Activated naive CD4-positive, alpha-beta T cell treated with anti-CD3 and anti-CD28 coated beads for 36 hours (primary cell): Measurements from ENCODE around the gene ATP2A3. TPM values are rescaled to one million over a fixed set of nuclear protein-coding genes. Genes with fewer than 3 reads are reported as not detected.
A peak's percentile ranks its signal among the peaks of the same experiment; 100 is the strongest.

Experiments used
- CTCF ChIA-PET: fragments of 350-600 bp; sonication (Branson Sonifier 250); formaldehyde crosslinking; loops from one replicate; lab custom pipeline; 2021; ENCODE audit warnings: antibody characterized with exemption; lab: Charles Lee
- DNase-seq: peaks from one replicate; pipeline ENCODE4 v3.0.0-alpha.2; 2020
- H3K27ac Mint-ChIP-seq: one replicate; pipeline ENCODE4 v1.8.0; 2021; ENCODE audit warnings: mild to moderate bottlenecking, mixed read lengths
- H3K27me3 Mint-ChIP-seq: one replicate; pipeline ENCODE4 v1.8.0; 2021; ENCODE audit warnings: low read depth, mixed read lengths
- H3K36me3 Mint-ChIP-seq: one replicate; pipeline ENCODE4 v1.8.0; 2021; ENCODE audit warnings: low read depth, mixed read lengths
- H3K4me1 Mint-ChIP-seq: one replicate; pipeline ENCODE4 v1.8.0; 2021; ENCODE audit warnings: low read depth, mixed read lengths
- H3K4me3 Mint-ChIP-seq: one replicate; pipeline ENCODE4 v1.8.0; 2021; ENCODE audit warnings: mild to moderate bottlenecking, moderate library complexity, mixed read lengths
- H3K9me3 Mint-ChIP-seq: one replicate; pipeline ENCODE4 v1.8.0; 2021; ENCODE audit warnings: mixed read lengths
- intact Hi-C: fragments of 100-400 bp; cut with micrococcal nuclease; formaldehyde crosslinking; loops from one replicate; pipeline ENCODE4 v1.15.1; 2023
- total RNA-seq, 2 experiments: library from RNA; stranded (reverse); gene quantifications; one replicate each; pipeline ENCODE4 v1.2.3, GENCODE V29; 2021

Gene ATP2A3
- 10 to 100 TPM; 75.5 to 76.4 TPM for total RNA-seq

- intact Hi-C loops: loop anchor here (1.0 to 10.0 kb wide), 8 partner anchors 16 to 980 kb away; partner anchors contain the start of genes NCBP3, PFN1, RNF167 and SLC25A11
- CTCF ChIA-PET: interaction anchor here (0.6 to 1.6 kb wide), 8 partner anchors 7 to 119 kb away, joined by 3 to 13 read pairs (median 4); no protein-coding TSS in a partner anchor
- Mint-ChIP-seq H3K4me1 (peaks cover 46% of the 10 kb centered on the region), H3K4me3 (peak within 1 kb of the TSS; percentile 91), H3K36me3 (peaks cover 4% of the 10 kb centered on the region), H3K9me3 (no peaks in the 10 kb centered on the region), H3K27me3 (no peaks in the 10 kb centered on the region), H3K27ac (peak within 1 kb of the TSS; percentile 89)
- peak; percentile 74 for DNase-seq
Measured at GRCh38 chr17:3964203-3965117, at the start of gene ATP2A3. Gene ATP2A3, minus strand, starts transcription at chr17:3964437. Its CDS starts 146 bp downstream, at chr17:3964291.

GRCh38 chr17:4010754-4011153, 46.5 kb upstream of the ATP2A3 start:
- CTCF ChIA-PET: interaction anchor here (0.6 to 0.7 kb wide), 3 partner anchors 97 to 1504 kb away, joined by 3 to 5 read pairs (median 5); no protein-coding TSS in a partner anchor
- no peaks in the 10 kb centered on the region for H3K4me1 Mint-ChIP-seq
- intact Hi-C loops: no loop called here
- H3K27me3 Mint-ChIP-seq: no peaks in the 10 kb centered on the region
- DNase-seq: no peak
- H3K9me3 Mint-ChIP-seq: no peaks in the 10 kb centered on the region
- peaks cover 13% of the 10 kb centered on the region for H3K36me3 Mint-ChIP-seq
- no peak overlapping the region for H3K27ac Mint-ChIP-seq
- H3K4me3 Mint-ChIP-seq: no peak overlapping the region

- Mint-ChIP-seq H3K27me3 (no peaks in the 10 kb centered on the region), H3K27ac (no peak overlapping the region), H3K36me3 (peaks cover 9% of the 10 kb centered on the region), H3K9me3 (no peaks in the 10 kb centered on the region), H3K4me3 (no peak overlapping the region), H3K4me1 (peaks cover 4% of the 10 kb centered on the region)
- DNase-seq: no peak
- CTCF ChIA-PET: interaction anchor here (0.6 to 2.6 kb wide), 5 partner anchors 9 to 165 kb away, joined by 3 to 8 read pairs (median 3); partner anchors contain the start of gene P2RX1
- intact Hi-C loops: loop anchor here (10.0 kb wide), 1 partner anchor 274 kb away; no protein-coding TSS in a partner anchor
Measured at GRCh38 chr17:4009186-4009785, 45.0 kb upstream of the ATP2A3 start.

GRCh38 chr17:4008441-4009185, 44.4 kb upstream of the ATP2A3 start:
- Mint-ChIP-seq H3K27ac (no peak overlapping the region), H3K4me1 (peaks cover 4% of the 10 kb centered on the region), H3K36me3 (peaks cover 8% of the 10 kb centered on the region), H3K27me3 (no peaks in the 10 kb centered on the region), H3K4me3 (no peak overlapping the region), H3K9me3 (no peaks in the 10 kb centered on the region)
- intact Hi-C loops: loop anchor here (10.0 kb wide), 1 partner anchor 274 kb away; no protein-coding TSS in a partner anchor
- CTCF ChIA-PET: interaction anchor here (0.6 to 2.6 kb wide), 6 partner anchors 9 to 164 kb away, joined by 3 to 8 read pairs (median 4); no protein-coding TSS in a partner anchor
- no peak for DNase-seq

- no peaks in the 10 kb centered on the region for H3K9me3 Mint-ChIP-seq
- H3K4me3 Mint-ChIP-seq: no peak overlapping the region
- CTCF ChIA-PET: interaction anchor here (0.7 to 2.6 kb wide), 4 partner anchors 9 to 117 kb away, joined by 3 to 8 read pairs (median 4); no protein-coding TSS in a partner anchor
- intact Hi-C loops: loop anchor here (10.0 kb wide), 1 partner anchor 273 kb away; no protein-coding TSS in a partner anchor
- peaks cover 4% of the 10 kb centered on the region for H3K4me1 Mint-ChIP-seq
- H3K36me3 Mint-ChIP-seq: peaks cover 6% of the 10 kb centered on the region
- no peaks in the 10 kb centered on the region for H3K27me3 Mint-ChIP-seq
- no peak for DNase-seq
- no peak overlapping the region for H3K27ac Mint-ChIP-seq
Measured at GRCh38 chr17:4008082-4008435, 43.8 kb upstream of the ATP2A3 start.

GRCh38 chr17:4007346-4008081, 43.3 kb upstream of the ATP2A3 start:
- Mint-ChIP-seq H3K9me3 (no peaks in the 10 kb centered on the region), H3K4me1 (peaks cover 4% of the 10 kb centered on the region), H3K4me3 (no peak overlapping the region), H3K27ac (no peak overlapping the region), H3K36me3 (peaks cover 5% of the 10 kb centered on the region), H3K27me3 (no peaks in the 10 kb centered on the region)
- DNase-seq: no peak
- CTCF ChIA-PET: interaction anchor here (0.7 to 2.6 kb wide), 3 partner anchors 10 to 111 kb away, joined by 3 to 8 read pairs (median 4); no protein-coding TSS in a partner anchor
- intact Hi-C loops: loop anchor here (10.0 kb wide), 1 partner anchor 273 kb away; no protein-coding TSS in a partner anchor

GRCh38 chr17:4006745-4007211, 42.5 kb upstream of the ATP2A3 start:
- peaks cover 4% of the 10 kb centered on the region for H3K4me1 Mint-ChIP-seq
- peaks cover 5% of the 10 kb centered on the region for H3K36me3 Mint-ChIP-seq
- DNase-seq: no peak
- intact Hi-C loops: loop anchor here (10.0 kb wide), 1 partner anchor 272 kb away; no protein-coding TSS in a partner anchor
- CTCF ChIA-PET: interaction anchor here (0.7 to 3.9 kb wide), 5 partner anchors 11 to 143 kb away, joined by 3 to 46 read pairs (median 4); no protein-coding TSS in a partner anchor
- no peak overlapping the region for H3K4me3 Mint-ChIP-seq
- no peak overlapping the region for H3K27ac Mint-ChIP-seq
- H3K9me3 Mint-ChIP-seq: no peaks in the 10 kb centered on the region
- no peaks in the 10 kb centered on the region for H3K27me3 Mint-ChIP-seq

GRCh38 chr17:4006165-4006589, 41.9 kb upstream of the ATP2A3 start:
- no peaks in the 10 kb centered on the region for H3K9me3 Mint-ChIP-seq
- no peak overlapping the region for H3K27ac Mint-ChIP-seq
- peaks cover 4% of the 10 kb centered on the region for H3K4me1 Mint-ChIP-seq
- no peak for DNase-seq
- H3K36me3 Mint-ChIP-seq: peaks cover 5% of the 10 kb centered on the region
- H3K4me3 Mint-ChIP-seq: no peak overlapping the region
- intact Hi-C loops: loop anchor here (10.0 kb wide), 1 partner anchor 271 kb away; no protein-coding TSS in a partner anchor
- CTCF ChIA-PET: interaction anchor here (0.9 to 3.9 kb wide), 6 partner anchors 11 to 143 kb away, joined by 3 to 46 read pairs (median 4); partner anchors contain the start of gene P2RX1
- no peaks in the 10 kb centered on the region for H3K27me3 Mint-ChIP-seq

- H3K4me1 Mint-ChIP-seq: peaks cover 4% of the 10 kb centered on the region
- CTCF ChIA-PET: interaction anchor here (0.5 to 3.9 kb wide), 9 partner anchors 10 to 957 kb away, joined by 3 to 46 read pairs (median 4); partner anchors contain the start of gene P2RX1
- H3K27ac Mint-ChIP-seq: no peak overlapping the region
- H3K4me3 Mint-ChIP-seq: no peak overlapping the region
- intact Hi-C loops: loop anchor here (2.0 to 10.0 kb wide), 2 partner anchors 41 to 271 kb away; partner anchors contain the start of gene ATP2A3
- no peaks in the 10 kb centered on the region for H3K9me3 Mint-ChIP-seq
- H3K27me3 Mint-ChIP-seq: no peaks in the 10 kb centered on the region
- DNase-seq: no peak
- peaks cover 5% of the 10 kb centered on the region for H3K36me3 Mint-ChIP-seq
Measured at GRCh38 chr17:4005296-4006164, 41.3 kb upstream of the ATP2A3 start.
